Subcutaneous abdominal adipose tissue (tissue), 5 donors: ENCODE results near the gene MSH3.

Experiments
- H3K27ac ChIP-seq: one replicate; pipeline ENCODE4 v1.7.0; 2013; ENCODE audit warnings: low read depth, mild to moderate bottlenecking, inconsistent platforms, low read length, moderate library complexity
- H3K27me3 ChIP-seq, 5 donors: one replicate each; pipeline ENCODE4 v1.7.0; 2013; ENCODE audit warnings: low read length in 5 of 5, inconsistent platforms in 1 of 5; ENCODE audit not compliant: control insufficient read depth in 5 of 5, insufficient read depth in 4 of 5
- H3K36me3 ChIP-seq, 5 donors: one replicate each; pipeline ENCODE4 v1.7.0; 2013; ENCODE audit warnings: low read length in 5 of 5; ENCODE audit not compliant: control insufficient read depth in 5 of 5, insufficient read depth in 5 of 5
- H3K4me1 ChIP-seq, 5 donors: one replicate each; pipeline ENCODE4 v1.7.0; 2013; ENCODE audit warnings: low read length in 5 of 5, mild to moderate bottlenecking in 3 of 5, moderate library complexity in 1 of 5; ENCODE audit not compliant: control insufficient read depth in 5 of 5, insufficient read depth in 5 of 5
- H3K4me3 ChIP-seq, 5 donors: one replicate each; pipeline ENCODE4 v1.7.0; 2013; ENCODE audit warnings: low read length in 5 of 5, low read depth in 1 of 5
- H3K9ac ChIP-seq, 5 donors: one replicate each; pipeline ENCODE4 v1.7.0; 2013; ENCODE audit warnings: low read length in 5 of 5, mild to moderate bottlenecking in 4 of 5, moderate library complexity in 3 of 5
- H3K9me3 ChIP-seq, 5 donors: one replicate each; pipeline ENCODE4 v1.7.0; 2013; ENCODE audit warnings: low read length in 5 of 5; ENCODE audit not compliant: control insufficient read depth in 5 of 5
- donor health status: healthy.
- donor health status: healthy.
- donor health status: healthy.
- donor health status: healthy.
- donor health status: healthy.

The MSH3 gene

DNA sequence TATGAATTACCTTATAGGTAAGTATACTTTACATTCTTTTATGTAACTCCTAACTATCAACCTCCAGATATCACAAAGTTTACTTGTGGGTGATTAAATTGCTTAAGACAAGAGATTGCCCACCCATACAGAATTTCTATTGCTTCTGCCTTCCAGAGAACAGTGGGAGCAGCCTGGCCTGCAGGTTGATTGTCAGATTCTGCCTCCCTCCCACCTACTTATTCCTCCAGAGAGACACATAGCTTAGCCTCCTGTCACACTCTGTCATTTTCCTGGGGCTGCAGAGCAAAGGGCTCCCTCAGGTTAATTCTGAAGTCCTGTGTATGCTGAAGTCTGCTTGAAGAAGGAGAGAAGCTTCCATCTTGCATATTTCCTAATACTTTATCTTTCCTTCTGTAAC lies 48.8 kb downstream of the MSH3 start:
- Histone ChIP-seq H3K9ac (no peak overlapping the region), H3K9me3 (no peaks in the 10 kb centered on the region), H3K4me1 (peaks cover 0 to 7% (median 0%) of the 10 kb centered on the region in 5 donors), H3K27me3 (no peaks in the 10 kb centered on the region), H3K36me3 (peaks cover 7 to 30% (median 14%) of the 10 kb centered on the region in 5 donors), H3K4me3 (no peak overlapping the region), H3K27ac (no peak overlapping the region)

DNA sequence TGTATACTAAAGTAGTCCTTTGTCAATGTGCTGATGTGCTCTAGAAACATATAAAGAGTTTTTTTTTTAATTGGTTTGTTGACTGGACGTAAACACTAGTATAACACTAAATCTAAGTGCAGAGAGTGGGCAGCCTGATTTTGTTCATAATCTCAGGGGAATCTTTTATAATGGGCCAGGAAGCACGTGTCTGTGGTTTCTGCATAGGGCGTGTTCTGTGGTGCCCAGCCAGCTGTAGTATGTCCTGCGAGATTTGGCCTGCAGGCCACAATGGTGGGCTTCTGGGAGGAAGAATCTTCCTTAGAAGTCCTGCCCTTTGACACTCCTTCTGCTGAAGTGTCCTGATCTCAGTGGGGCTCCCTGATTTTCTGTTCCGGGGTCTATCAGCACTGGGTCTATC lies 49.3 kb downstream of the MSH3 start:
- Histone ChIP-seq H3K9me3 (no peaks in the 10 kb centered on the region), H3K27me3 (no peaks in the 10 kb centered on the region), H3K4me3 (no peak overlapping the region), H3K36me3 (peaks cover 7 to 34% (median 14%) of the 10 kb centered on the region in 5 donors), H3K9ac (no peak overlapping the region), H3K27ac (no peak overlapping the region), H3K4me1 (peaks cover 0 to 7% (median 0%) of the 10 kb centered on the region in 5 donors)

DNA sequence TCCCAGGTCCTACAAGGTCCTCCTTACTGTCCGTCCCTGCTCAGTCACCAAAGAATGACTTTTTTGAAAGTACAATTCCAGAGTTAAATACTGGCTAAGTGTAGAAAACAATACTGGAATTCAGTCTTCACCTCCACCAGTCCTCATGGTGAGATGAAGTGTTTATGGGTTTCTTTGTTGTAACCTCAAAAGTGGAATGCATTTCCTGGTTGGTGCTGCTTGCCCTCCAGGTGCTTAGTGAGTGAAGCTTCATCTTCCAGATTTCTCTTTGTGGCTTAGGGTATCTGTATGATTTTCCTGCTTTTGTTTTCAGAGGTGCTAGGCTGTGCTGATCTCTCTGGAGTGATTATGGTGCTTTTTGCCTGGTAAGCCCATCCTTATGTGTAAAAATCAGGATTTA lies 49.8 kb downstream of the MSH3 start:
- no peaks in the 10 kb centered on the region for H3K9me3 ChIP-seq
- no peak overlapping the region for H3K9ac ChIP-seq
- peaks cover 0 to 7% (median 0%) of the 10 kb centered on the region in 5 donors for H3K4me1 ChIP-seq
- no peak overlapping the region for H3K27ac ChIP-seq
- no peak overlapping the region for H3K4me3 ChIP-seq
- peaks cover 7 to 37% (median 14%) of the 10 kb centered on the region in 5 donors for H3K36me3 ChIP-seq
- no peaks in the 10 kb centered on the region for H3K27me3 ChIP-seq

DNA sequence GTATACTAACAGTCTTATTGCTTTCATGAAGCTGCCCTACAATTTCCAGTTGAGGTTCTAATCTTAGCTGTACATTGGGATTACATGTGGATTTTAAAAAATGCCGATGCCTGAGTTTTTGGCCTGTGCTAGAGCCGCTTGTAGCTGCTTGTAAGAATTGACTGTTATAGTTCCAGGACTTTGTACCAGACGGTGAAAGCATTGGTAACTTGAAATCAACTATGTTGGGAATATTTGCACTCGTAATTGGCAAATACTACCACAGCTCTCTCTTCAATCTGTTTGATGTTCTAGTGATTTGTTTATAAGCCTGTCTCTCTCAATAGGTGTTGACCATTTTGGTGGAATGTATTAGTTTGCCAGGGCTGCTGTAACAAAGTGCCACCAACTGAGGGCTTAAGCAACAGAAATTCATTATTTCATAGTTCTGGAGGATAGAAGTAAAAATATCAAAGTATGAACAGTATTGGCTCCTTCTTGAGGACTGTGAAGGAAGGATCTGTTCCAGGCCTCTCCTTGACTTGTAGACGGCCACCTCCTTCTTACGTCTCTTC lies 50.8 kb downstream of the MSH3 start:
- Histone ChIP-seq H3K27ac (no peak overlapping the region), H3K36me3 (peaks cover 11 to 40% (median 21%) of the 10 kb centered on the region in 5 donors), H3K4me3 (no peak overlapping the region), H3K9ac (no peak overlapping the region), H3K4me1 (peaks cover 0 to 7% (median 0%) of the 10 kb centered on the region in 5 donors), H3K9me3 (no peaks in the 10 kb centered on the region), H3K27me3 (no peaks in the 10 kb centered on the region)

DNA sequence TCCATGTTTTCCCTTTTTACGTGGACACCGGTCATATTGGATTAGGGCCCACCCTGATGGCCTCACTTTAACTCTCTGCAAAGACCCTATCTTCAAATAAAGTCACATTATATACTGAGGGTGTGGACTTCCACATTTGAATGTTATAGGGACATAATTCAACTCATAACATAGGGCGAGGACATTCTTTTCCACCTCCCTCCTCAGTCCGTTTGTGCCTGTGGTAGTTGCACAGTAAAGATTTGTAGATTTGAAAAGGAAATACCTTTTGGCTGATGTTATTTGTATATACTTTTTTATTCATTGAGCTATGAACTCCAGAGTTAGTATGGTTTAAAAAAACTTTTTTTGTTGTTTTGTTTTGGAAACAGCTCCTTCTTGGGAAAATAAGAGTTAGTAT lies 51.3 kb downstream of the MSH3 start:
- H3K27ac ChIP-seq = no peak overlapping the region
- H3K27me3 ChIP-seq = no peaks in the 10 kb centered on the region
- H3K9ac ChIP-seq = no peak overlapping the region
- no peak overlapping the region for H3K4me3 ChIP-seq
- H3K9me3 ChIP-seq = no peaks in the 10 kb centered on the region
- peaks cover 0 to 7% (median 0%) of the 10 kb centered on the region in 5 donors for H3K4me1 ChIP-seq
- H3K36me3 ChIP-seq = peaks cover 11 to 40% (median 24%) of the 10 kb centered on the region in 5 donors

DNA sequence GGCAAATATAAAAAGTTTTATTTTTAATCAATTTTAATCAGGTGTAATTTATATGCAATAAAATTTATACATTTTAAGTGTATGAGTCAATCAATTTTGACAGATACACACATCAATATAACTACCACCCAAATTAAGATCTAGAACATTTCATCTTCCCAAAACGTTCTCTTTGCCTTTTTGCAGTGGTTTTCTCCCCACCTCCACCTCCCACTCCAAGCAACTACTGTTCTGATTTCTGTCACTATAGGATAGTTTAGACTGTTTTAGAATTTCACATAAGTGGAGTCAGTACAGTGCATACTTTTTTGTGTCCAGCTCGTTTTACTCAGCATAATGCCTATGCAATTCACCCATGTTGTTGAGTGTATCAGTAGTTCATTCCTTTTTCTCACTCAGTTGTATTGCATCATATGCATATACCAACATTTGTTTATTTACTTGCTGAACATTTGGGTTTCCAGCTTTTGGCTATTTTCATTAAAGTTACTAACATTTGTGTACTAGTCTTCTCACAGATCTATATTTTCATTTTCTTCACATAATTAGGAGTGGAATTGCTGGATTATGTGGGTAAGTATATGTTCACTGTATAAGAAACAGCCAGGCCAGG lies 52.5 kb downstream of the MSH3 start:
- H3K9me3 ChIP-seq = no peaks in the 10 kb centered on the region
- no peak overlapping the region for H3K4me3 ChIP-seq
- no peak overlapping the region for H3K9ac ChIP-seq
- H3K27me3 ChIP-seq = no peaks in the 10 kb centered on the region
- no peak overlapping the region for H3K27ac ChIP-seq
- H3K36me3 ChIP-seq = peaks cover 11 to 40% (median 20%) of the 10 kb centered on the region in 5 donors
- peaks cover 0 to 7% (median 0%) of the 10 kb centered on the region in 5 donors for H3K4me1 ChIP-seq

DNA sequence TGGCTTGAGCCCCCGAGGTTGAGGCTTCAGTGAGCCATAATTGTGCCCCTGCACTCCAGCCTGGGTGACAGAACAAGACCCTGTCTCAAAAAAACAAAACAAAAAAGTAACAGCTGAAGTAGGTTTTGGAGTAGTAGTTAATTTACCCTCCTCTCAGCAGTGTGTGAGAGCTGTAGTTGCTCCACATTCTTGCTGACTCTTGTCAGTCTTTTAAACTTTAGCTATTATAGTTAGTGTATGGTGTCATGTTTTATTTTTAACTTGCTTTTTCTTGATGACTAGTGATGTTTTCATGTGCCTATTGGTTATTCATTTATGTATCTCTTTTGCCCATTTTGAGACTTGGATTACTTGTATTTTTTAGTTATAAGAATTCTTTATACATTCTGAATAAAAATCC lies 53.2 kb downstream of the MSH3 start:
- Histone ChIP-seq H3K27ac (no peak overlapping the region), H3K9ac (no peak overlapping the region), H3K4me3 (no peak overlapping the region), H3K36me3 (peaks cover 6 to 36% (median 17%) of the 10 kb centered on the region in 5 donors), H3K9me3 (no peaks in the 10 kb centered on the region), H3K27me3 (no peaks in the 10 kb centered on the region), H3K4me1 (peaks cover 0 to 7% (median 0%) of the 10 kb centered on the region in 5 donors)

DNA sequence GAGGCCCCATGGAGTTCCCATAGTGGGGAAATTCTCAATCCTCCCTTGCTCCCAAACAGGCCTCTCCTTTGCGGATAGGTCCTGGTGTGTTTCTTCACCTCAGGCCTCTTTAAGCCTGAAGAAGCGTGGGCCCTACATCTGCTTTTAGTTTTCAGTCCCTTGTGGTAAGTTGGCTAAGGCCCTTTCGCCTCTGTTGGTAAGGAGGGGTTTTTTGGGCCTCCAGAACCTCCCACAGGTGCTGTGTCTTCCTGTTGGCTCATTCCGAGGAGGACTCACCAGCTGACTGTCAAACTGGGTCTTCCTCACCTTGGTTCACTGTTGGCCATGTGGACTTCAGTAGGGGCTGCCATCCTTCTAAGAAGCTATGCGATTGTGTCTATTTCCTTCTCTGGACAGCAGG lies 56.8 kb downstream of the MSH3 start:
- Histone ChIP-seq H3K27me3 (no peaks in the 10 kb centered on the region), H3K36me3 (peaks cover 6 to 26% (median 23%) of the 10 kb centered on the region in 5 donors), H3K9me3 (no peaks in the 10 kb centered on the region), H3K4me1 (no peaks in the 10 kb centered on the region), H3K4me3 (no peak overlapping the region), H3K9ac (no peak overlapping the region), H3K27ac (no peak overlapping the region)

DNA sequence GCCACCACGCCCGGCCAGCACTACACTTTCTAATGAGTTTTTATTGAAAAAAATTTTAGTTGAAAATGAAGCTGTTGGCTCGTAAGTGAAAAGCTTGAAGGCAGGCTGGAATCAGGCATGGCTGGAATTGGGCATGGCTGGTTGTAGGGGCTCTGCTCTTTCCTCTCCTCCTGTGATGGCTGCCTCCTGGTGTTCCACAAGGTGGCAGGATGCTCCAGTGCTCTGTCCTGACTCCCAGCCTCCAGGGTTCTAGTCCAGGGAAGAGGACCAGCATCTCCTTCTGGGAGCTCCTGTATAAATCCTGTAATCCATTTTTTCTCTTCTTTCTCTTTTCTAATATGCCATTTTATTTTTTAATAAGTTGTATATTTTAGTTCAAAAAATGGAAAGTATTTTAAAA lies 57.5 kb downstream of the MSH3 start:
- Histone ChIP-seq H3K4me3 (no peak overlapping the region), H3K9ac (no peak overlapping the region), H3K27ac (no peak overlapping the region), H3K4me1 (peaks cover 0 to 4% (median 3%) of the 10 kb centered on the region in 5 donors), H3K27me3 (no peaks in the 10 kb centered on the region), H3K36me3 (peaks cover 6 to 27% (median 23%) of the 10 kb centered on the region in 5 donors), H3K9me3 (no peaks in the 10 kb centered on the region)

DNA sequence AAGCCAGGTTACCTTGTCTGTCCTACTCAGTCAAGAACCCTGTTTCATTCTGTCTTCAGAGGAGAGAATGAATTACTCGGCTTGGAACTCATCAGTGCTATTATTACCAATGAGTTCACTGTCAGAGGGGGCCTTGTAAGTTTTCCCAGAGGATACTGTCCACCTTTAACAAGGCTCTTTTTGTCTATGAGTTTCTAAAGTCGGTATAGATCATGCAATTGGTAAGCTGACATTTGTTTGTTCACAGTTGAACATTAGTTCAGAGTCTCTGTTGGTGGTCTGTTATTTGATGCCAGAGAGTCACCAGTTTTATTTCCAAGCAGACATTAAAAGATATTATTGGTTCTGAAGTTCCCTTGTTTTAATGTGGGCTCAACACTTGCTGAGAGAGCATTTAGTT lies 58.5 kb downstream of the MSH3 start:
- H3K9ac ChIP-seq = no peak overlapping the region
- no peak overlapping the region for H3K27ac ChIP-seq
- H3K36me3 ChIP-seq = peaks cover 6 to 26% (median 23%) of the 10 kb centered on the region in 5 donors
- H3K27me3 ChIP-seq = no peaks in the 10 kb centered on the region
- no peaks in the 10 kb centered on the region for H3K9me3 ChIP-seq
- peaks cover 0 to 8% (median 3%) of the 10 kb centered on the region in 5 donors for H3K4me1 ChIP-seq
- no peak overlapping the region for H3K4me3 ChIP-seq
